NB4 (cell line): Measurements from ENCODE around the gene IRAK4.

Source experiments
- MYC ChIP-seq: IDR thresholded peaks from 2 replicates; pipeline ENCODE4 v1.6.1; 2011; ENCODE audit warnings: low read depth, low read length
- POLR2A ChIP-seq: IDR thresholded peaks from 2 replicates; pipeline ENCODE4 v1.6.1; 2011; ENCODE audit warnings: mild to moderate bottlenecking; ENCODE audit not compliant: insufficient read length; ENCODE audit errors: extremely low read depth
- TF ChIP-seq, protein P1 (sequence below): IDR thresholded peaks from one replicate; pipeline ENCODE4 v1.5.1; 2012; ENCODE audit warnings: low read depth, low read length

- TF ChIP-seq, protein P1, sequence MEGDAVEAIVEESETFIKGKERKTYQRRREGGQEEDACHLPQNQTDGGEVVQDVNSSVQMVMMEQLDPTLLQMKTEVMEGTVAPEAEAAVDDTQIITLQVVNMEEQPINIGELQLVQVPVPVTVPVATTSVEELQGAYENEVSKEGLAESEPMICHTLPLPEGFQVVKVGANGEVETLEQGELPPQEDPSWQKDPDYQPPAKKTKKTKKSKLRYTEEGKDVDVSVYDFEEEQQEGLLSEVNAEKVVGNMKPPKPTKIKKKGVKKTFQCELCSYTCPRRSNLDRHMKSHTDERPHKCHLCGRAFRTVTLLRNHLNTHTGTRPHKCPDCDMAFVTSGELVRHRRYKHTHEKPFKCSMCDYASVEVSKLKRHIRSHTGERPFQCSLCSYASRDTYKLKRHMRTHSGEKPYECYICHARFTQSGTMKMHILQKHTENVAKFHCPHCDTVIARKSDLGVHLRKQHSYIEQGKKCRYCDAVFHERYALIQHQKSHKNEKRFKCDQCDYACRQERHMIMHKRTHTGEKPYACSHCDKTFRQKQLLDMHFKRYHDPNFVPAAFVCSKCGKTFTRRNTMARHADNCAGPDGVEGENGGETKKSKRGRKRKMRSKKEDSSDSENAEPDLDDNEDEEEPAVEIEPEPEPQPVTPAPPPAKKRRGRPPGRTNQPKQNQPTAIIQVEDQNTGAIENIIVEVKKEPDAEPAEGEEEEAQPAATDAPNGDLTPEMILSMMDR, result no peak
- no peak for TF ChIP-seq POLR2A
- TF ChIP-seq MYC, result no peak
Observed at GRCh38 chr12:43723134-43723533, 35.6 kb upstream of the IRAK4 start.
